SK-N-SH treated with all-trans-retinoic acid at 6 μM for 48 hours (cell line): ENCODE data around the gene RTL10.

Source experiments
- ATAC-seq: fragments of 200-7000 bp; cut with Tn5 transposase; 3 replicates; pipeline ENCODE4 v1.9.1; 2020; ENCODE audit warnings: mild to moderate bottlenecking, moderate library complexity
- ARNTL ChIP-seq: fragments of 450-650 bp; formaldehyde crosslinking; IDR thresholded peaks from 2 replicates; pipeline ENCODE4 v1.5.0; 2020; ENCODE audit warnings: low read depth, mild to moderate bottlenecking, moderate library complexity, borderline replicate concordance
- BACH2 ChIP-seq: fragments of 250-450 bp; sonication (Bioruptor Pico); IDR thresholded peaks from 2 replicates; pipeline ENCODE4 v1.9.0; 2021; ENCODE audit warnings: mild to moderate bottlenecking, borderline replicate concordance
- ESRRG ChIP-seq: fragments of 250-450 bp; sonication (Bioruptor Pico); IDR thresholded peaks from 2 replicates; pipeline ENCODE4 v1.6.1; 2021; ENCODE audit warnings: mild to moderate bottlenecking
- GLIS3 ChIP-seq: fragments of 250-450 bp; sonication (Bioruptor Pico); IDR thresholded peaks from 2 replicates; pipeline ENCODE4 v1.5.0; 2020; ENCODE audit warnings: mild to moderate bottlenecking, moderate library complexity
- PATZ1 ChIP-seq: fragments of 250-450 bp; sonication (Bioruptor Pico); IDR thresholded peaks from 2 replicates; pipeline ENCODE4 v1.8.0; 2020; ENCODE audit warnings: mild to moderate bottlenecking, moderate library complexity, borderline replicate concordance
- PPARA ChIP-seq: fragments of 250-450 bp; sonication (Bioruptor Pico); IDR thresholded peaks from 2 replicates; pipeline ENCODE4 v1.5.0; 2020; ENCODE audit warnings: mild to moderate bottlenecking, borderline replicate concordance
- TCF4 ChIP-seq: fragments of 250-450 bp; sonication (Bioruptor Pico); IDR thresholded peaks from 2 replicates; pipeline ENCODE4 v1.8.0; 2021; ENCODE audit warnings: mild to moderate bottlenecking, moderate library complexity, borderline replicate concordance
- TOX ChIP-seq: fragments of 250-450 bp; sonication (Bioruptor Pico); IDR thresholded peaks from 2 replicates; pipeline ENCODE4 v1.8.0; 2021; ENCODE audit warnings: mild to moderate bottlenecking, moderate library complexity, borderline replicate concordance
- ZFP3 ChIP-seq: fragments of 250-450 bp; sonication (Bioruptor Pico); IDR thresholded peaks from 2 replicates; pipeline ENCODE4 v1.5.0; 2020; ENCODE audit warnings: mild to moderate bottlenecking, moderate library complexity
- ZFP30 ChIP-seq: fragments of 450-650 bp; formaldehyde crosslinking; IDR thresholded peaks from 2 replicates; pipeline ENCODE4 v1.5.0; 2022; ENCODE audit warnings: mild to moderate bottlenecking, moderate library complexity
- ZNF565 ChIP-seq: fragments of 450-650 bp; formaldehyde crosslinking; conservative IDR thresholded peaks from 2 replicates; pipeline ENCODE4 v1.5.0; 2020; ENCODE audit warnings: low read depth, mild to moderate bottlenecking, moderate library complexity
- ZNF8 ChIP-seq: fragments of 450-650 bp; formaldehyde crosslinking; IDR thresholded peaks from 2 replicates; pipeline ENCODE4 v1.5.0; 2020; ENCODE audit warnings: mild to moderate bottlenecking, moderate library complexity
- TF ChIP-seq, protein P1 (sequence below): fragments of 250-450 bp; sonication (Bioruptor Pico); IDR thresholded peaks from 2 replicates; pipeline ENCODE4 v1.8.0; 2021; ENCODE audit warnings: low read depth, mild to moderate bottlenecking, moderate library complexity, borderline replicate concordance
- TF ChIP-seq, protein P2 (sequence below): fragments of 250-450 bp; sonication (Bioruptor Pico); IDR thresholded peaks from 2 replicates; pipeline ENCODE4 v1.5.1; 2021; ENCODE audit warnings: mild to moderate bottlenecking, moderate library complexity
- TF ChIP-seq, protein P3 (sequence below): fragments of 250-450 bp; sonication (Bioruptor Pico); IDR thresholded peaks from 2 replicates; pipeline ENCODE4 v1.5.1; 2020; ENCODE audit warnings: low read depth, mild to moderate bottlenecking, moderate library complexity

RTL10 gene

DNA sequence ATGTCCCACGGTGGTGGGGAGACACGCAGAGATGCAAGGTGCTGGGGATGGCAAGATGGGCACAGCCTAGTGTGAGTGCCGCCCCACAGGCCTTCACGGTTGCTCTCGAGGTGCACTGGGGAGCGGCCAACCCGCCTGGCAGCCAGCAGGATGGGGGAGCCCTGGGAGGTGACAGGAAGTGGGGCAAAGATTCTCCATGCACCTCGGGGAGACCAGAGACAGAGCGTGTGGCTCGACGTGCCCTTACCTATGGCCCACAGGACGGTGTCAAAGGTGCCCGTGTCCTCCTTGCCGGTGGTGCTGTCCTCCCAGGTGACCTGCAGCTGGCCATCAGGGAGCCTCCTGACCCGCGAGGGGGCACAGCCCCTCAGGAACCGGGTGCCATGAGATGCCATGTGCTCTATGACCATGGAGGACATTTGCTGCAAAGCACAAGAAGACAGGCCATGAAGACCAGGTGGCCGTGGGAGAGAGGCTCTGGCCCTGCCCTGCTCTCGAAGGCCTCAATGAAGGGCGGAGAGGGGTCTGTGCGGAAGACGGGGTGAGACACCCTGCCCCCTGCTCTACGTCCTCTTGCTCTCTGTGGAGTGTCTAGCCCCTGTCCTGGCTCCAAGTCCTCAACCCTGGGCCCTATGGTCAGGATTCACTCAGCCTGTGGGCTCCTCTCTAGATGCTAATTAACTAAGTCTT, 40.6 kb upstream of the RTL10 start:
- ATAC-seq, result no peak
- no peak for TF ChIP-seq ARNTL (CRISPR knock-in tag)
- TF ChIP-seq, protein P1, sequence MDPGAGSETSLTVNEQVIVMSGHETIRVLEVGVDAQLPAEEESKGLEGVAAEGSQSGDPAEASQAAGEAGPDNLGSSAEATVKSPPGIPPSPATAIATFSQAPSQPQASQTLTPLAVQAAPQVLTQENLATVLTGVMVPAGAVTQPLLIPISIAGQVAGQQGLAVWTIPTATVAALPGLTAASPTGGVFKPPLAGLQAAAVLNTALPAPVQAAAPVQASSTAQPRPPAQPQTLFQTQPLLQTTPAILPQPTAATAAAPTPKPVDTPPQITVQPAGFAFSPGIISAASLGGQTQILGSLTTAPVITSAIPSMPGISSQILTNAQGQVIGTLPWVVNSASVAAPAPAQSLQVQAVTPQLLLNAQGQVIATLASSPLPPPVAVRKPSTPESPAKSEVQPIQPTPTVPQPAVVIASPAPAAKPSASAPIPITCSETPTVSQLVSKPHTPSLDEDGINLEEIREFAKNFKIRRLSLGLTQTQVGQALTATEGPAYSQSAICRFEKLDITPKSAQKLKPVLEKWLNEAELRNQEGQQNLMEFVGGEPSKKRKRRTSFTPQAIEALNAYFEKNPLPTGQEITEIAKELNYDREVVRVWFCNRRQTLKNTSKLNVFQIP (CRISPR knock-in tag), result no peak
- no peak for TF ChIP-seq ZNF565 (CRISPR knock-in tag)
- TF ChIP-seq ESRRG (CRISPR knock-in tag), result no peak
- no peak for TF ChIP-seq PATZ1 (CRISPR knock-in tag)
- no peak for TF ChIP-seq TCF4 (CRISPR knock-in tag)
- no peak for TF ChIP-seq PPARA
- TF ChIP-seq, protein P2, sequence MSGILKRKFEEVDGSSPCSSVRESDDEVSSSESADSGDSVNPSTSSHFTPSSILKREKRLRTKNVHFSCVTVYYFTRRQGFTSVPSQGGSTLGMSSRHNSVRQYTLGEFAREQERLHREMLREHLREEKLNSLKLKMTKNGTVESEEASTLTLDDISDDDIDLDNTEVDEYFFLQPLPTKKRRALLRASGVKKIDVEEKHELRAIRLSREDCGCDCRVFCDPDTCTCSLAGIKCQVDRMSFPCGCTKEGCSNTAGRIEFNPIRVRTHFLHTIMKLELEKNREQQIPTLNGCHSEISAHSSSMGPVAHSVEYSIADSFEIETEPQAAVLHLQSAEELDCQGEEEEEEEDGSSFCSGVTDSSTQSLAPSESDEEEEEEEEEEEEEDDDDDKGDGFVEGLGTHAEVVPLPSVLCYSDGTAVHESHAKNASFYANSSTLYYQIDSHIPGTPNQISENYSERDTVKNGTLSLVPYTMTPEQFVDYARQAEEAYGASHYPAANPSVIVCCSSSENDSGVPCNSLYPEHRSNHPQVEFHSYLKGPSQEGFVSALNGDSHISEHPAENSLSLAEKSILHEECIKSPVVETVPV (CRISPR knock-in tag), result no peak
- no peak for TF ChIP-seq GLIS3 (CRISPR knock-in tag)
- TF ChIP-seq BACH2 (CRISPR knock-in tag), result no peak
- TF ChIP-seq TOX, result no peak

DNA sequence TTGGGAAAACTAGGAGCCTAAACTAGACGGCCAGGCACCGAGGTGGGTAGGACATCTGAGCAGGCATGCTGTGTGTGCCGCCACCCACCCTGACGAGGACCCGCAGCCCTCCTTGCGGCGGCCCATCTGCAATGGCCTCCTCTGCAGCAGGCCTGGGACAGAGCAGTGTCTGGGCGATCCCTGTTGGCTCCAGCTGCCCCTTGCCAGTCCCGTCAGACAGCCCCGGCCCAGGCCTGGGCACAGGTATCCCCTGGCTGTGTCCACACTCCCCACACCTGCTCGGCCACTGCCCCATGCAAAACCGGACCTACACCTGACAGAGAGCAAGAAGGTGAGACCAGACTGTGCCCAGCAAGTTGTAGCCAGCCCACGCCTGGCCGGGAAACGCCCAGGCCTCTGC, 38.7 kb upstream of the RTL10 start:
- ATAC-seq, result no peak
- TF ChIP-seq ZNF565 (CRISPR knock-in tag), result no peak
- TF ChIP-seq PATZ1 (CRISPR knock-in tag), result no peak
- no peak for TF ChIP-seq BACH2 (CRISPR knock-in tag)
- TF ChIP-seq, protein P3, sequence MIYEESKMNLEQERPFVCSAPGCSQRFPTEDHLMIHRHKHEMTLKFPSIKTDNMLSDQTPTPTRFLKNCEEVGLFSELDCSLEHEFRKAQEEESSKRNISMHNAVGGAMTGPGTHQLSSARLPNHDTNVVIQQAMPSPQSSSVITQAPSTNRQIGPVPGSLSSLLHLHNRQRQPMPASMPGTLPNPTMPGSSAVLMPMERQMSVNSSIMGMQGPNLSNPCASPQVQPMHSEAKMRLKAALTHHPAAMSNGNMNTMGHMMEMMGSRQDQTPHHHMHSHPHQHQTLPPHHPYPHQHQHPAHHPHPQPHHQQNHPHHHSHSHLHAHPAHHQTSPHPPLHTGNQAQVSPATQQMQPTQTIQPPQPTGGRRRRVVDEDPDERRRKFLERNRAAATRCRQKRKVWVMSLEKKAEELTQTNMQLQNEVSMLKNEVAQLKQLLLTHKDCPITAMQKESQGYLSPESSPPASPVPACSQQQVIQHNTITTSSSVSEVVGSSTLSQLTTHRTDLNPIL, result no peak
- no peak for TF ChIP-seq ZFP30 (CRISPR knock-in tag)
- TF ChIP-seq TCF4 (CRISPR knock-in tag), result no peak
- no peak for TF ChIP-seq ZFP3
- no peak for TF ChIP-seq PPARA
- TF ChIP-seq ZNF8 (CRISPR knock-in tag), result no peak

DNA sequence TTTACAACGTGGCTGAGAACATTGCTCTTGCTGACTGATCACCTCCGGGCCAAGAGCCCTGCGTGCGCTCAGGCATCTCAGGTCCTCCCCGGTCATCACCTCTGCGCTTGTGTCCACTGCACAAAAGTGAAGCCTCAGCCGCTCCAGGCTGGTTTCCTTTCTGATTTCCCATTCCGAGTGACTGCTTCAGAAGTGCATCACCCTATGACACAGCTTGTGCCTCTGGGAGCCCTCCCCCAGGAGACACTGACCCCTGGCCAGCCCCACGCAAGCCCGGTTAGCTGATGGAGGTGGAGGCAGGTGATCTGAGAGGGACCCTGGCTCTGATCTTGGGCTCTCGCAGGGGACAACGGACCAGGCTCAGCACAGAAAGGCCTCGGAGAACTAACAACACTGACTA, 38.3 kb upstream of the RTL10 start:
- ATAC-seq, result no peak
- TF ChIP-seq ZNF565 (CRISPR knock-in tag) (no peak), ZFP3 (no peak), PATZ1 (CRISPR knock-in tag) (no peak)
- TF ChIP-seq, protein P1 (CRISPR knock-in tag), result no peak
